Chondrocyte (in vitro differentiated cells): ENCODE data around the gene SCLT1. TPM values are rescaled to one million over a fixed set of nuclear protein-coding genes. Genes with fewer than 3 reads are reported as not detected.

ENCODE experiments used
- DNase-seq: peaks from one replicate; pipeline ENCODE4 v3.0.0; 2021; ENCODE audit warnings: mixed read lengths, low spot score
- H3K27ac Mint-ChIP-seq: one replicate; pipeline ENCODE4 v1.8.0; 2021; ENCODE audit warnings: mild to moderate bottlenecking, moderate library complexity, mixed read lengths; ENCODE audit not compliant: unreplicated experiment
- H3K27me3 Mint-ChIP-seq: 2 replicates; pipeline ENCODE4 v1.8.0; 2021; ENCODE audit warnings: low read depth, mixed read lengths
- H3K36me3 Mint-ChIP-seq: 2 replicates; pipeline ENCODE4 v1.8.0; 2021; ENCODE audit warnings: low read depth, mixed read lengths
- H3K4me1 Mint-ChIP-seq: 2 replicates; pipeline ENCODE4 v1.8.0; 2021; ENCODE audit warnings: low read depth, mild to moderate bottlenecking, mixed read lengths
- H3K4me3 Mint-ChIP-seq: one replicate; pipeline ENCODE4 v1.8.0; 2021; ENCODE audit warnings: mild to moderate bottlenecking, moderate library complexity, mixed read lengths; ENCODE audit not compliant: unreplicated experiment
- H3K9me3 Mint-ChIP-seq: 2 replicates; pipeline ENCODE4 v1.8.0; 2021; ENCODE audit warnings: low read depth, mixed read lengths
- total RNA-seq: library from RNA; stranded (reverse); gene quantifications from 3 replicates; pipeline ENCODE4 v1.2.1, GENCODE V29; 2021
- TF ChIP-seq, protein P1 (sequence below): fragments of 200-600 bp; sonication (generic); IDR thresholded peaks from 2 replicates; pipeline ENCODE4 v1.5.0; 2021; ENCODE audit warnings: antibody characterized with exemption, mild to moderate bottlenecking, moderate library complexity

The SCLT1 gene
- total RNA-seq, 1 donor from 2014 or later = 12.3 TPM

DNA sequence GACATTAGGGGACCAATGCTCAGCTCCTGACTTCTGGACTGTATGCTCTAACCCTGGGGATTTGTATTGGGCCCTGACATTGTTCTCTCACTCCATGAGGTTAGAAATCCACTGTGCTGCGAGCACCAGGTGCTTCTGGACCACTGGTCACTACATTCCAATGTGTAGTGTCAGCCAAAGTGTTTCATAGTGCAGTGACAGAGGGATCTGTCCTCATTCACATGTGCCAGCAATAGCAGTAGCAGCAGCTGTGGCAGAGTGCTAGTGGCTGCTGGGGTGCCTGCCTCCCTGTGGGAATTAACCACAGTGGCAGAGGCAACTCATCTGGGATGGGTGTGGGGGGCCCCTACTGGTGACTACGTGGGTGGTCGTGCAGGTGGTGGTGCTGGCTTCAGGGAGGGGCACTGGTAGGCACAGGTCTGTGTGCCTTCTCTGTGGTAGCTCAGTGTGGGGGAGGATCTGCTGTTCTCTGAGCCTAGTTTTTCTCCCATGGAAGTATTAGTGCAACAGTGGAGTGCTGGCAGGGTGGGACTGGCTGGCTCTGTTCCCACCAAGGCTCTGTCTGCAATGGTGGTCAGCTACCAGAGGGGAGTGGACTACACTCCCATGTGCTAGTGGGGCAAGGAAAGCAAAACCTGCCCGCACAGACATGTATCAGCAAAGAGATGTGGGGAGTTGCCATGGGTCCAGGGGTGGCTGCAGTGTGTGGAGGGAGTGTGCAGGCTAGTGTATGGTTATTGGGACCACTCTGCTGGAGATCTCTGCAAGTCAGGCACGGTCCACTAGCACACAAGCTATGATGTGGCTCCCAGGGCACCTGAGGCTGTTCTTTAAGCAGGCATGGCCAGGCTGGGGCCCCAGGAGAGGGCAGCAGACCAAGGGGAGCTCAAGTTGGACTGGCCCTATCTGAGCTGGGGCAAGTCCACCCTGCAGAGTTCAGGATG, 78.5 kb downstream of the SCLT1 start:
- Mint-ChIP-seq H3K27me3 (no peaks in the 10 kb centered on the region), H3K4me3 (no peak overlapping the region), H3K36me3 (peaks cover 34% of the 10 kb centered on the region), H3K27ac (no peak overlapping the region), H3K4me1 (no peaks in the 10 kb centered on the region), H3K9me3 (peaks cover 53% of the 10 kb centered on the region)
- TF ChIP-seq, protein P1, sequence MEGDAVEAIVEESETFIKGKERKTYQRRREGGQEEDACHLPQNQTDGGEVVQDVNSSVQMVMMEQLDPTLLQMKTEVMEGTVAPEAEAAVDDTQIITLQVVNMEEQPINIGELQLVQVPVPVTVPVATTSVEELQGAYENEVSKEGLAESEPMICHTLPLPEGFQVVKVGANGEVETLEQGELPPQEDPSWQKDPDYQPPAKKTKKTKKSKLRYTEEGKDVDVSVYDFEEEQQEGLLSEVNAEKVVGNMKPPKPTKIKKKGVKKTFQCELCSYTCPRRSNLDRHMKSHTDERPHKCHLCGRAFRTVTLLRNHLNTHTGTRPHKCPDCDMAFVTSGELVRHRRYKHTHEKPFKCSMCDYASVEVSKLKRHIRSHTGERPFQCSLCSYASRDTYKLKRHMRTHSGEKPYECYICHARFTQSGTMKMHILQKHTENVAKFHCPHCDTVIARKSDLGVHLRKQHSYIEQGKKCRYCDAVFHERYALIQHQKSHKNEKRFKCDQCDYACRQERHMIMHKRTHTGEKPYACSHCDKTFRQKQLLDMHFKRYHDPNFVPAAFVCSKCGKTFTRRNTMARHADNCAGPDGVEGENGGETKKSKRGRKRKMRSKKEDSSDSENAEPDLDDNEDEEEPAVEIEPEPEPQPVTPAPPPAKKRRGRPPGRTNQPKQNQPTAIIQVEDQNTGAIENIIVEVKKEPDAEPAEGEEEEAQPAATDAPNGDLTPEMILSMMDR = no peak
- DNase-seq = no peak

DNA sequence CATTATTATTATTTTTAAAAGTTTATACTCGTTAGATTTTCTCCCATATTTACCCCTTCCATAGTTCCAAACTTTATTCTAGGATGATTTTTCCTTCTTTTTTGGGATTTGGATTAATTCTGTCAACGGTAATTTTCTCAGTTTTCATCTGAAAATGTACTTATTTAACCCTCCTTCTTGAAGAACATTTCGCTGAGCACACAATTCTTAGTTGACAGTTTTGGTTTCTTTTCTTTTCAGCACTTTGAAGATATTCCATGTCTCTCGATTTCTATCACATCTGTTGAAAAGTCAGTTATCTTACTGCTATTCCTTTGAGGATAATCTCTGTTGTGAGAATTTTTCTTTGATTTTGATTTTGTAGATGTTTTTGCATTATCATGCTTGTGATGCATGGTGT, 85.2 kb downstream of the SCLT1 start:
- peaks cover 51% of the 10 kb centered on the region for H3K9me3 Mint-ChIP-seq
- peaks cover 17% of the 10 kb centered on the region for H3K36me3 Mint-ChIP-seq
- H3K4me1 Mint-ChIP-seq = no peaks in the 10 kb centered on the region
- TF ChIP-seq, protein P1 = no peak
- no peaks in the 10 kb centered on the region for H3K27me3 Mint-ChIP-seq
- H3K4me3 Mint-ChIP-seq = no peak overlapping the region
- DNase-seq = no peak
- H3K27ac Mint-ChIP-seq = no peak overlapping the region

DNA sequence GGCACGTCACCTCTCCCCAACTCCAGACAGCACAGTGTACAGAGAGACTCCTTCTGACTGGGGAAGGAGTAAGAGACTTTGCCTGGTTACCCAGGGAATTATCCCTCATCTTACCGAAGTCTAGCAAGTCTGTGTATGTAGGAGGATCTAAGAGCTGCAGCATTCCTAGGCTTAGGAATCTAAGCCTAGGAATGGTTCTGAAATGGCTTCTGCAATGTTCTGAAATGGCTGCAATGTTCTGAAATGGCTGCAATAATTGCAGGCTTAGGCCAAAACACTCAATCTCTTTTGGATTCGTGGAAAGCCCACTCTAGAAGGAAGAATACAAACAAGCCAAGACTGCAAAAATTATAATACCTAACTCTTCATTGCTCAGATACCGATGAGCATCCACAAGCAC, 106.4 kb downstream of the SCLT1 start:
- no peaks in the 10 kb centered on the region for H3K27me3 Mint-ChIP-seq
- TF ChIP-seq, protein P1 = no peak
- peaks cover 30% of the 10 kb centered on the region for H3K36me3 Mint-ChIP-seq
- H3K27ac Mint-ChIP-seq = no peak overlapping the region
- peaks cover 3% of the 10 kb centered on the region for H3K4me1 Mint-ChIP-seq
- peaks cover 16% of the 10 kb centered on the region for H3K9me3 Mint-ChIP-seq
- DNase-seq = no peak
- H3K4me3 Mint-ChIP-seq = no peak overlapping the region

DNA sequence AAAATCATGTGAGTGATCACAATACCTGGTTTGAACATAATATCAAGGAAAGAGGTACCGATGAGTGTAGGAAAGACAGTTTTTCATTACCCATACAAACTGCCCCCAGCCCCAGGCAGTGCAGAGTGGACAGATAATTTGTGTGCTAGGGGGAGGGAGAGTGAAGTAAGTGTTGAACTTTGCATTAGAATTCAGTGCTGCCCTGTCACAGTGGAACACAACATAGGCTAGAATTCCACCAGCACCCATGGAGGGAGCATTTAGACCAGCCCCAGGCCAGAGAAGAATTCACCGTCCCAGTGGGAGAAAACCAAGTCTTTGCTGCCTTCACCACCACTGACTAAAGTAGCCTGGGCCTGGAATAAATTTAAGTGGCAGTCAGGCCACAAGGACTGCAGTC, 107.3 kb downstream of the SCLT1 start:
- no peak overlapping the region for H3K27ac Mint-ChIP-seq
- peaks cover 27% of the 10 kb centered on the region for H3K36me3 Mint-ChIP-seq
- H3K9me3 Mint-ChIP-seq = peaks cover 16% of the 10 kb centered on the region
- no peak for DNase-seq
- TF ChIP-seq, protein P1 = no peak
- no peaks in the 10 kb centered on the region for H3K27me3 Mint-ChIP-seq
- H3K4me1 Mint-ChIP-seq = peaks cover 7% of the 10 kb centered on the region
- H3K4me3 Mint-ChIP-seq = no peak overlapping the region

DNA sequence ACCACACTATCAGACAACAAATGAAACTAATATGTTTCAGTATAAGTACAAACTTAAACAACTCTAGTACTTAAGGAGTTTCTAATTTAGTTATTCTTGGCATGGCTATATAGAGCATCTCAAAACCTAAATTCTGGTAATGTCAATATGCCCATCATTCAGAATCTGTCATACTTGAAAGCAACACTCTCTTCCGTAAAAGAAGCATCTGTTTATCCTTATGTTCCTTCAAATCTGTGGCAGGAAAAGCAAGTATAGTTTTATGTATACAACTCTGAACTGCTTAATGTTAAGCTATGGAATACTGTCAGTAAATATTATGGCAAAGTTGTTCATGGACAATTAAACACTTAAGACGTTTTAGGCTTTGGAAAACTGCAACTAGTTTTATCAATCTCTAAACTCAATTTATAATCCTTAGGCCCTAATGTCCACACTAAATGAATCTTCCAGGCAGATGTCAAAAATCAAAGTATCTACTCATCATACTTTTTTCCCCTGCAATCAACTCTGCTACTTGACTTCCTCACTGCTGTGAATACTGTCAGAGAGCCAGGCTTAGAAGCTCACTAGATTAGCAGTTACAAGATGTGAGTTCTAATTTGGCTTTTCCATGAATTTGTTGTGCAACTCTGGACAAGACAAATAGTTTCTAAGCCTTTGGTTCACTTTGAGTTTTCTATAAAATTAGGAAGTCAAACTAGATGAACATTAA, 109.4 kb downstream of the SCLT1 start:
- no peaks in the 10 kb centered on the region for H3K27me3 Mint-ChIP-seq
- peaks cover 8% of the 10 kb centered on the region for H3K9me3 Mint-ChIP-seq
- H3K36me3 Mint-ChIP-seq = peaks cover 14% of the 10 kb centered on the region
- H3K27ac Mint-ChIP-seq = no peak overlapping the region
- TF ChIP-seq, protein P1 = no peak
- no peak overlapping the region for H3K4me3 Mint-ChIP-seq
- peaks cover 21% of the 10 kb centered on the region for H3K4me1 Mint-ChIP-seq
- DNase-seq = no peak
